T-cell (primary cell): Measurements from ENCODE around the gene SHROOM3. TPM values are rescaled to one million over a fixed set of nuclear protein-coding genes. Genes with fewer than 3 reads are reported as not detected.

Experiments used
- ATAC-seq, 4 experiments: fragments of 200-7000 bp in 3 of 4; fragments of 150-1000 bp in 1 of 4; cut with Tn5 transposase; replicated peaks in 1 of 4; 1 replicate in 3 of 4; 2 replicates in 1 of 4; pipeline ENCODE4 v1.10.0; 2021; ENCODE audit warnings: moderate library complexity in 3 of 4, mild to moderate bottlenecking in 2 of 4, moderate number of reproducible peaks in 1 of 4
- CTCF ChIA-PET, 2 donors: fragments of 300-600 bp; sonication (Branson Sonifier 250); formaldehyde crosslinking; loops; one replicate each; lab custom pipeline; 2022; ENCODE audit warnings: antibody characterized with exemption in 2 of 2; lab: Charles Lee
- POLR2A ChIA-PET, 2 donors: fragments of 300-600 bp; sonication (Branson Sonifier 250); formaldehyde crosslinking; loops; one replicate each; lab custom pipeline; 2022; ENCODE audit warnings: antibody characterized with exemption in 2 of 2; lab: Charles Lee
- DNase-seq, 35 experiments: peaks; one replicate each; pipeline versions ENCODE4 v3.0.0 to v3.0.0-alpha.2; 2013 to 2023
- H3K27ac ChIP-seq: one replicate; pipeline ENCODE4 v1.5.1; 2013; ENCODE audit warnings: low read length
- H3K27me3 ChIP-seq, 2 experiments: replicated peaks in 1 of 2; 1 replicate in 1 of 2; 2 replicates in 1 of 2; pipeline versions ENCODE4 v1.6.1 to v1.7.0; 2013; ENCODE audit warnings: low read length in 1 of 2, mixed read lengths in 1 of 2; ENCODE audit not compliant: control insufficient read depth in 2 of 2, insufficient read depth in 2 of 2; ENCODE audit errors: extremely low read depth in 1 of 2
- H3K36me3 ChIP-seq, 2 donors: 1 replicate in 1 of 2; 2 replicates in 1 of 2; pipeline versions ENCODE4 v1.6.1 to v1.7.0; 2013; ENCODE audit warnings: low read length in 1 of 2; ENCODE audit not compliant: control insufficient read depth in 2 of 2, insufficient read depth in 1 of 2; ENCODE audit errors: extremely low read depth in 1 of 2
- H3K4me1 ChIP-seq, 2 experiments: 1 replicate in 1 of 2; 2 replicates in 1 of 2; pipeline versions ENCODE4 v1.6.1 to v1.7.0; 2013; ENCODE audit warnings: low read length in 2 of 2, mixed read lengths in 1 of 2; ENCODE audit not compliant: insufficient read depth in 2 of 2, control insufficient read depth in 1 of 2; ENCODE audit errors: extremely low read depth in 1 of 2
- H3K4me3 ChIP-seq, 2 donors: 1 replicate in 1 of 2; 2 replicates in 1 of 2; pipeline versions ENCODE4 v1.5.1 to v1.7.0; 2013; ENCODE audit warnings: mild to moderate bottlenecking in 2 of 2, low read length in 1 of 2, moderate library complexity in 1 of 2; ENCODE audit not compliant: control insufficient read depth in 1 of 2; ENCODE audit errors: extremely low read depth in 1 of 2
- H3K9me3 ChIP-seq: 2 replicates; pipeline ENCODE4 v1.7.0; 2013
- H3K27ac Mint-ChIP-seq, 2 donors: one replicate each; pipeline ENCODE4 v1.8.0; 2020 to 2021; ENCODE audit warnings: mild to moderate bottlenecking in 2 of 2, mixed read lengths in 2 of 2
- H3K27me3 Mint-ChIP-seq, 2 donors: one replicate each; pipeline ENCODE4 v1.8.0; 2021 to 2022; ENCODE audit warnings: mixed read lengths in 2 of 2
- H3K36me3 Mint-ChIP-seq: one replicate; pipeline ENCODE4 v1.8.0; 2021; ENCODE audit warnings: mixed read lengths
- H3K4me1 Mint-ChIP-seq, 3 donors: one replicate each; pipeline ENCODE4 v1.8.0; 2020 to 2022; ENCODE audit warnings: mixed read lengths in 3 of 3, mild to moderate bottlenecking in 1 of 3
- H3K4me3 Mint-ChIP-seq, 3 donors: one replicate each; pipeline ENCODE4 v1.8.0; 2020 to 2022; ENCODE audit warnings: mild to moderate bottlenecking in 3 of 3, mixed read lengths in 3 of 3, moderate library complexity in 3 of 3
- H3K9me3 Mint-ChIP-seq, 3 donors: one replicate each; pipeline ENCODE4 v1.8.0; 2020 to 2022; ENCODE audit warnings: mixed read lengths in 3 of 3
- WGBS: methylation state at CpG from one replicate; pipeline ENCODE4 v1.1.5; 2013; ENCODE audit warnings: missing lambda C conversion rate; ENCODE audit not compliant: insufficient coverage; 5-methylcytosine and 5-hydroxymethylcytosine counted together
- total RNA-seq, 35 experiments: library from RNA in 6 of 35; stranded (reverse) in 6 of 35; fragments of 120-200 nt in 1 of 35; gene quantifications; one replicate each; pipeline versions ENCODE4 v1.2.1 to v1.2.4 and lab custom pipeline; 2013 to 2026

Gene SHROOM3
- total RNA-seq, 5 donors from 2014 or later (not counting 1 experiment from before 2014, with no cell fraction given): 0.22 to 1.1 (median 0.33) TPM; not detected in 2

DNA sequence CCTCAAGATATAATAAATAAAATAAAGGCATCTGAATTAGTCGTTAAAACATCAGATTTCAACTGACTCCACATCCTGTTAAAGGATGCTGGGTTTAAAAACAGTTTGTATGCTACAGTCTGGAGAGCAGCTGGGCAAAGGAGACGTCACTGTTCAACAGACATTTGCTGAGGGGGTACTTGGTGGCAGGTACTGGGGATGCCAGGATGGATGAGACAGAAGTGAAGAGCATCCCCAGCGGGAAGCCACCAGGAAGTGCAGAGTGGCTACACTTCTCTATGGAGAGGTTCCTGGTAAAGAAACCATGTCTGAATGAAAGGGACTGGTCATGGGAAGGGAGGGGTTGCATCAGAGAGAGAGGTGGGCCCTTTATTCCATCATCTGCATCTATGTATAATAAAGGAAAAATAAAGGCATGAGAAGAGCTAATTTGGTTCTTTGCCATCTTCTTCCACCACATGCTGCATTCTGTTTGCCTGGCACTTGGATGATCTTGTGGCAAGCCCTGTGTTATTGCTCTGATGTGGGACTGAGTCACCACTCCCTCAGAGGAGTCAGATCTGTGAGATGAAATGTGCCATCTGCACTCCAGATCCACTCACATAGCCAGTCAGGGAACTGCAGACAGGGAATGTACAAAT is 318.0 kb downstream of the SHROOM3 start:
- H3K36me3 ChIP-seq: no peaks in the 10 kb centered on the region
- 36% methylated on average over 2 of the region's 3 CpGs for WGBS
- no peak overlapping the region for H3K4me3 ChIP-seq
- H3K27ac ChIP-seq: no peak overlapping the region
- no peak overlapping the region for H3K4me3 Mint-ChIP-seq
- H3K4me1 ChIP-seq: no peaks in the 10 kb centered on the region
- no peaks in the 10 kb centered on the region for H3K36me3 Mint-ChIP-seq
- no peak overlapping the region for H3K27ac Mint-ChIP-seq
- peaks cover 0 to 2% (median 2%) of the 10 kb centered on the region in 3 donors for H3K4me1 Mint-ChIP-seq
- peaks cover 0 to 8% (median 4%) of the 10 kb centered on the region in 3 donors for H3K9me3 Mint-ChIP-seq
- POLR2A ChIA-PET: no interaction called here
- ATAC-seq (no peak), DNase-seq (no peak)
- H3K9me3 ChIP-seq: no peaks in the 10 kb centered on the region
- CTCF ChIA-PET: interaction anchor here in 1 of 2 donors (0.7 kb wide), 1 partner anchor 265 kb away, joined by 3 read pairs; no protein-coding TSS in a partner anchor
- peaks cover 19 to 20% of the 10 kb centered on the region in 2 donors for H3K27me3 Mint-ChIP-seq
- H3K27me3 ChIP-seq: peaks cover 0 to 14% of the 10 kb centered on the region in 2 experiments

DNA sequence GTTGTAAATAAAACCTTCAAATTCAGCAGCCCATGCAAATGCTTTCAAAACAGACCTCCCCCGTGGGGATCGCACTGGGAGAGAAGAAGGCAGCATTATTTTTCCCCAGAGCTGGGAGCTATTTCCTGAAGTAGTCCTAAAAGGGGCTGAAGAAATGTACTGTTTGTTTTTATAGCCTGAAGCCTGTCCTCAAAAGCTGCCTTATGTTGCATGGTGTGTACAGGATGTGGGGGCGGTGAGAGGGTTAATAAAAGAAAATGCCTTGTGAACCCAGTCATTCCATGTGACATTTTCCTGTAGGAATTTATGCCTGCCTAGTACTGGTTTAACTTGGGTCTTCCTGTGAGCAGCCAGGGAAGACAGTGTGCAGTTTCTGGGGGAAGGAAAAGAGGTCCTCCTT is 318.8 kb downstream of the SHROOM3 start:
- no peak overlapping the region for H3K27ac Mint-ChIP-seq
- H3K9me3 Mint-ChIP-seq: peaks cover 0 to 8% (median 4%) of the 10 kb centered on the region in 3 donors
- H3K27me3 Mint-ChIP-seq: peaks cover 19 to 20% of the 10 kb centered on the region in 2 donors
- no peaks in the 10 kb centered on the region for H3K4me1 ChIP-seq
- ATAC-seq (no peak), DNase-seq (no peak)
- no peaks in the 10 kb centered on the region for H3K9me3 ChIP-seq
- WGBS: 78% methylated on average over 3 of the region's 3 CpGs
- no peak overlapping the region for H3K27ac ChIP-seq
- peaks cover 0 to 14% of the 10 kb centered on the region in 2 experiments for H3K27me3 ChIP-seq
- no peak overlapping the region for H3K4me3 Mint-ChIP-seq
- no peaks in the 10 kb centered on the region for H3K36me3 ChIP-seq
- CTCF ChIA-PET: no interaction called here
- POLR2A ChIA-PET: no interaction called here
- H3K4me3 ChIP-seq: no peak overlapping the region
- peaks cover 0 to under 1% (median under 1%) of the 10 kb centered on the region in 3 donors for H3K4me1 Mint-ChIP-seq
- H3K36me3 Mint-ChIP-seq: no peaks in the 10 kb centered on the region

DNA sequence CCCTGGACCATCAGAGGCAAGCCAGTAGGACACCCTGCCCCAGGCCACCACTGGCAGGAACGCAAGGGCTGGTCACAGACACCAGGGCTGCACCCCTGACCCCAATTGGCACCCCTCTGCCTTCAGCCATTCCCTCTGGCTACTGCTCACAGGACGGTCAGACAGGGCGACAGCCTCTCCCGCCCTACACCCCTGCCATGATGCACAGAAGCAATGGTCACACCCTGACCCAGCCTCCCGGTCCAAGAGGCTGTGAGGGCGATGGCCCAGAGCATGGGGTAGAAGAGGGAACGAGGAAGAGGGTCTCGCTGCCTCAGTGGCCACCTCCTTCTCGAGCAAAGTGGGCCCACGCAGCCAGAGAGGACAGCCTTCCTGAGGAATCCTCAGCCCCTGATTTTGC is 319.4 kb downstream of the SHROOM3 start:
- ChIA-PET CTCF (no interaction called here), POLR2A (no interaction called here)
- H3K27me3 Mint-ChIP-seq: peaks cover 17 to 18% of the 10 kb centered on the region in 2 donors
- no peak overlapping the region for H3K4me3 Mint-ChIP-seq
- Histone ChIP-seq H3K27me3 (peaks cover 0 to 14% of the 10 kb centered on the region in 2 experiments), H3K9me3 (no peaks in the 10 kb centered on the region), H3K36me3 (no peaks in the 10 kb centered on the region), H3K4me1 (no peaks in the 10 kb centered on the region), H3K4me3 (no peak overlapping the region), H3K27ac (no peak overlapping the region)
- H3K27ac Mint-ChIP-seq: no peak overlapping the region
- no peak for DNase-seq
- H3K4me1 Mint-ChIP-seq: no peaks in the 10 kb centered on the region
- WGBS: 63% methylated on average over 4 of the region's 10 CpGs
- ATAC-seq: no peak
- peaks cover 0 to 8% (median 4%) of the 10 kb centered on the region in 3 donors for H3K9me3 Mint-ChIP-seq
- H3K36me3 Mint-ChIP-seq: no peaks in the 10 kb centered on the region

DNA sequence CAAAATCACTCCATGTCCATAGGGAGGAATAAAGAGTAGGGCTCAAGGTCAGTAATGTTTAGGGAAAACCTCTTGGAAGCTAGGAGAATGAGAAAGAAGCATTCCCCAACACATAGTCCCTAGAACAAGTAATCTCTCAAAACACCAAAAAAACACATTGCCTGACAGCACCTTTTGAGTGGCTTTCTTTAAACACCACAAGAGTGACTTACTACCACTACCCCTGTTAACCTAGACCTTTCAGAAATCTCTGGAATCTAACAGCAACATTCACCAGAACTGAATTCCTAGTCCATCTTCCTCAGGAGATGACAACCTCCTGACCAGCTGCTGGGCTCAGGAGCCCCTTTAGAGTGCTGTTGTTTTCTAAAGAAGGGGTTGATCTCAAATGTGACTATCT is 320.7 kb downstream of the SHROOM3 start:
- no peak for DNase-seq
- H3K4me3 ChIP-seq: no peak overlapping the region
- H3K4me1 ChIP-seq: no peaks in the 10 kb centered on the region
- Mint-ChIP-seq H3K4me1 (no peaks in the 10 kb centered on the region), H3K36me3 (no peaks in the 10 kb centered on the region), H3K27me3 (peaks cover 7 to 16% of the 10 kb centered on the region in 2 donors), H3K9me3 (peaks cover 0 to 8% (median 4%) of the 10 kb centered on the region in 3 donors), H3K27ac (no peak overlapping the region), H3K4me3 (no peak overlapping the region)
- H3K27me3 ChIP-seq: peaks cover 0 to 14% of the 10 kb centered on the region in 2 experiments
- CTCF ChIA-PET: interaction anchor here in 1 of 2 donors (0.6 kb wide), 1 partner anchor 256 kb away, joined by 3 read pairs; no protein-coding TSS in a partner anchor
- POLR2A ChIA-PET: no interaction called here
- H3K36me3 ChIP-seq: no peaks in the 10 kb centered on the region
- ATAC-seq: no peak
- no peak overlapping the region for H3K27ac ChIP-seq
- no peaks in the 10 kb centered on the region for H3K9me3 ChIP-seq

DNA sequence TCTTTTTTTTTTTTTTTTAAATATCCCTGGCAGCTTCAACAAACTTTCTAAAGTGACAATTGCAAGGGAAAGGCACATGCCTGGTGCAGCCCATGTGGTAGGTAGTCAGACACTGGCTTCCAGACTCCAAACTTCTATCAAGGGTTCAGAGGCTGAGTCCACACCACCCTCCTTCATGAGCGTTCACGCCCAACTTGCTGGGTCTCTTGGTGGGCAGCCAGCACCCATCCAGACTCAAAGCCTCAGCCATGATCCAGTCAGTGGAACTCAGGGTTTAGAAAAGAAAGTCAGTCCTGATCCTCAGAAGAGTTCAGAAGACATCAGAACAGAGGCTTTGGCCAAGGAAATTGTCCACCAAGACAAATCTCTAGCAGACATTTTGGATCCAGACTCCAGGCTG is 321.4 kb downstream of the SHROOM3 start:
- no peaks in the 10 kb centered on the region for H3K4me1 Mint-ChIP-seq
- no peaks in the 10 kb centered on the region for H3K4me1 ChIP-seq
- 100% methylated on average over 2 of the region's 2 CpGs for WGBS
- POLR2A ChIA-PET: no interaction called here
- H3K36me3 Mint-ChIP-seq: no peaks in the 10 kb centered on the region
- peaks cover 0 to 14% of the 10 kb centered on the region in 2 experiments for H3K27me3 ChIP-seq
- no peak overlapping the region for H3K27ac Mint-ChIP-seq
- H3K27ac ChIP-seq: no peak overlapping the region
- no peak overlapping the region for H3K4me3 ChIP-seq
- H3K27me3 Mint-ChIP-seq: peaks cover 12 to 15% of the 10 kb centered on the region in 2 donors
- ATAC-seq (no peak), DNase-seq (no peak)
- H3K9me3 Mint-ChIP-seq: peaks cover 0 to 8% (median 3%) of the 10 kb centered on the region in 3 donors
- H3K4me3 Mint-ChIP-seq: no peak overlapping the region
- CTCF ChIA-PET: no interaction called here
- H3K36me3 ChIP-seq: no peaks in the 10 kb centered on the region
- H3K9me3 ChIP-seq: no peaks in the 10 kb centered on the region

DNA sequence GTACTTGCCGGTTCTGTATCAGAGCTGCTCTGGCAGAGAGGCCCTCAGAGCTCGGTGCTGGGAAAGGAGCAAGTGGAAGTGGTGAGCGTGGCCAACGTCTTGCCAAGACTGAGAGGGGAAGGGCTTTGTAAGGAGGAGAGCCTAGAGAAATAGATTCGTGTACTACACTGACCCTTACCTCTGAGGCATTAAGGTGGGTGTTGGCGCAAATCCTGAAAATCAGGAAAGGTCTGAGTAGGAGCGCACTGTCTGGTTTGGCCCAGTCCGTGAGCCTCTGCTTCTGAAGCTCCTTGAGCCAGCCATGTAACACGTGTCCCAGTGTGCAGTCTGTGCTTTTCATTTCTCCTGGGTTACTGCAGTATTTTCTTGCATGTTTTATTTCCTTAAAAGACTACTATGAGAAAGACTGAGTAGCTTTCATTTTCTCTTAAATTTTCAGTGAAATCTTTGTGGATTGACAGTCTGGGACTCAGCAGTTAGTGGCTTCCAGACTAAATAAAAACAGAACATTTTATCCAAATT is 322.4 kb downstream of the SHROOM3 start:
- no peaks in the 10 kb centered on the region for H3K9me3 ChIP-seq
- DNase-seq: no peak
- Mint-ChIP-seq H3K36me3 (no peaks in the 10 kb centered on the region), H3K4me1 (no peaks in the 10 kb centered on the region), H3K27me3 (peaks cover 7 to 12% of the 10 kb centered on the region in 2 donors), H3K9me3 (no peaks in the 10 kb centered on the region), H3K27ac (no peak overlapping the region), H3K4me3 (no peak overlapping the region)
- no peak for ATAC-seq
- POLR2A ChIA-PET: no interaction called here
- CTCF ChIA-PET: interaction anchor here (0.6 to 1.3 kb wide), 4 partner anchors 291 to 761 kb away, joined by 3 to 7 read pairs (median 4); no protein-coding TSS in a partner anchor
- 71% methylated on average over 7 of the region's 9 CpGs for WGBS
- H3K4me3 ChIP-seq: no peak overlapping the region
- H3K27ac ChIP-seq: no peak overlapping the region
- H3K36me3 ChIP-seq: no peaks in the 10 kb centered on the region
- peaks cover 0 to 14% of the 10 kb centered on the region in 2 experiments for H3K27me3 ChIP-seq
- no peaks in the 10 kb centered on the region for H3K4me1 ChIP-seq
